ENCODE data around the gene SCAP.
"Not testable (repeated sequence)": the region's sequence is repeated elsewhere in the genome, so short reads cannot be mapped to it uniquely, and the experiment has no call there.

Gene SCAP

GRCh38 chr3:47464588-47464987 lies 11.2 kb downstream of the SCAP start:
- TF ChIP-seq CTCF (IDR thresholded peaks at IDR 0.05; ENCODE audit: insufficient read depth, low read length, poor library complexity, severe bottlenecking), result no peak
- H3K36me3 ChIP-seq (ENCODE audit: control insufficient read depth, insufficient read depth, low read length), result no peaks in the 10 kb centered on the region
- no peak overlapping the region for H3K4me3 ChIP-seq (replicated peaks; ENCODE audit: low read depth, low read length)
- DNase-seq (ENCODE audit: extremely low read depth, insufficient read length), result peak; percentile 16
- H3K27me3 ChIP-seq (replicated peaks; ENCODE audit: control insufficient read depth, insufficient read depth, low read length), result no peaks in the 10 kb centered on the region

- H3K36me3 ChIP-seq (ENCODE audit: control insufficient read depth, insufficient read depth, low read length); DNase-seq (ENCODE audit: extremely low read depth, insufficient read length); H3K27me3 ChIP-seq (replicated peaks; ENCODE audit: control insufficient read depth, insufficient read depth, low read length); H3K4me3 ChIP-seq (replicated peaks; ENCODE audit: low read depth, low read length): not testable (repeated sequence)
Observed at GRCh38 chr3:47459534-47460085, 16.1 kb downstream of the SCAP start.

GRCh38 chr3:47456984-47457383 lies 18.8 kb downstream of the SCAP start:
- no peaks in the 10 kb centered on the region for H3K36me3 ChIP-seq (ENCODE audit: control insufficient read depth, insufficient read depth, low read length)
- no peak overlapping the region for H3K4me3 ChIP-seq (replicated peaks; ENCODE audit: low read depth, low read length)
- no peak for TF ChIP-seq CTCF (IDR thresholded peaks at IDR 0.05; ENCODE audit: insufficient read depth, low read length, poor library complexity, severe bottlenecking)
- no peaks in the 10 kb centered on the region for H3K27me3 ChIP-seq (replicated peaks; ENCODE audit: control insufficient read depth, insufficient read depth, low read length)
- no peak for DNase-seq (ENCODE audit: extremely low read depth, insufficient read length)

- no peak for DNase-seq (ENCODE audit: extremely low read depth, insufficient read length)
- no peak overlapping the region for H3K4me3 ChIP-seq (replicated peaks; ENCODE audit: low read depth, low read length)
Observed at GRCh38 chr3:47455806-47456452, 19.8 kb downstream of the SCAP start.

GRCh38 chr3:47452453-47453215 lies 23.1 kb downstream of the SCAP start:
- no peaks in the 10 kb centered on the region for H3K36me3 ChIP-seq (ENCODE audit: control insufficient read depth, insufficient read depth, low read length)
- no peak for TF ChIP-seq CTCF (IDR thresholded peaks at IDR 0.05; ENCODE audit: insufficient read depth, low read length, poor library complexity, severe bottlenecking)
- H3K27me3 ChIP-seq (replicated peaks; ENCODE audit: control insufficient read depth, insufficient read depth, low read length), result no peaks in the 10 kb centered on the region
- H3K4me3 ChIP-seq (replicated peaks; ENCODE audit: low read depth, low read length), result no peak overlapping the region
- no peak for DNase-seq (ENCODE audit: extremely low read depth, insufficient read length)

More at GRCh38 chr3:47455806-47456452, 19.8 kb downstream of the SCAP start:
- no peaks in the 10 kb centered on the region for H3K27me3 ChIP-seq (replicated peaks; ENCODE audit: control insufficient read depth, insufficient read depth, low read length)
- H3K36me3 ChIP-seq (ENCODE audit: control insufficient read depth, insufficient read depth, low read length), result no peaks in the 10 kb centered on the region
- no peak for TF ChIP-seq CTCF (IDR thresholded peaks at IDR 0.05; ENCODE audit: insufficient read depth, low read length, poor library complexity, severe bottlenecking)

- no peak for TF ChIP-seq CTCF (IDR thresholded peaks at IDR 0.05; ENCODE audit: insufficient read depth, low read length, poor library complexity, severe bottlenecking)
- Histone ChIP-seq H3K4me3 (replicated peaks; ENCODE audit: low read depth, low read length) (no peak overlapping the region), H3K27me3 (replicated peaks; ENCODE audit: control insufficient read depth, insufficient read depth, low read length) (no peaks in the 10 kb centered on the region), H3K36me3 (ENCODE audit: control insufficient read depth, insufficient read depth, low read length) (peaks cover 2% of the 10 kb centered on the region)
- DNase-seq (ENCODE audit: extremely low read depth, insufficient read length), result no peak
Observed at GRCh38 chr3:47444103-47444502, 31.6 kb downstream of the SCAP start.

All from GM06990 (cell line).